ENCODE results near the gene BGLAP.
A peak's percentile ranks its signal among the peaks of the same experiment; 100 is the strongest.
"Not testable (repeated sequence)": the region's sequence is repeated elsewhere in the genome, so short reads cannot be mapped to it uniquely, and the experiment has no call there.

Gene BGLAP

GRCh38 chr1:156241926-156242325 lies at the start of gene BGLAP:
TSS of gene BGLAP (plus strand) at chr1:156242184. CDS start at chr1:156242232, 48 bp downstream.
- no peak for DNase-seq

GRCh38 chr1:156193208-156193487 lies 48.8 kb upstream of the BGLAP start:
- DNase-seq = no peak

- DNase-seq = peak; percentile 99
Observed at GRCh38 chr1:156193488-156194299, 48.3 kb upstream of the BGLAP start, which contains the start of gene SLC25A44. TSS of gene SLC25A44 (plus strand) at chr1:156194104. CDS start at chr1:156199848, 5,744 bp downstream.

GRCh38 chr1:156194300-156194652 lies 47.7 kb upstream of the BGLAP start:
- no peak for DNase-seq

GRCh38 chr1:156195853-156196252 lies 46.1 kb upstream of the BGLAP start:
- no peak for DNase-seq

- no peak for DNase-seq
Observed at GRCh38 chr1:156196445-156196844, 45.5 kb upstream of the BGLAP start.

- DNase-seq = no peak
Observed at GRCh38 chr1:156198831-156199349, 43.1 kb upstream of the BGLAP start.

- DNase-seq = no peak
Observed at GRCh38 chr1:156200044-156200443, 41.9 kb upstream of the BGLAP start.

GRCh38 chr1:156203331-156203730 lies 38.7 kb upstream of the BGLAP start:
- peak; percentile 20 for DNase-seq

GRCh38 chr1:156204686-156205085 lies 37.3 kb upstream of the BGLAP start:
- no peak for DNase-seq

- DNase-seq = no peak
Observed at GRCh38 chr1:156211243-156211642, 30.7 kb upstream of the BGLAP start.

GRCh38 chr1:156212130-156212529 lies 29.9 kb upstream of the BGLAP start:
- no peak for DNase-seq

GRCh38 chr1:156212833-156213643 lies 28.9 kb upstream of the BGLAP start, which contains the start of gene PMF1:
TSS of gene PMF1 (plus strand) at chr1:156213007. CDS start at chr1:156213016, 9 bp downstream.
- peak; percentile 92 for DNase-seq

GRCh38 chr1:156213644-156213966 lies 28.4 kb upstream of the BGLAP start:
- no peak for DNase-seq

- DNase-seq = no peak
Observed at GRCh38 chr1:156214024-156214748, 27.8 kb upstream of the BGLAP start.

GRCh38 chr1:156216361-156217086 lies 25.5 kb upstream of the BGLAP start:
- not testable (repeated sequence) for DNase-seq

GRCh38 chr1:156217871-156218270 lies 24.1 kb upstream of the BGLAP start:
- DNase-seq = no peak

- DNase-seq = no peak
Observed at GRCh38 chr1:156220226-156220625, 21.8 kb upstream of the BGLAP start.

- DNase-seq = no peak
Observed at GRCh38 chr1:156221986-156222692, 19.8 kb upstream of the BGLAP start.

- DNase-seq = no peak
Observed at GRCh38 chr1:156225677-156226014, 16.3 kb upstream of the BGLAP start.

- no peak for DNase-seq
Observed at GRCh38 chr1:156226116-156226538, 15.9 kb upstream of the BGLAP start.

- no peak for DNase-seq
Observed at GRCh38 chr1:156226782-156227181, 15.2 kb upstream of the BGLAP start.
